IPS-18a (cell line): ENCODE data around the gene METAP1.

ENCODE experiments used
- H3K27ac ChIP-seq: one replicate; pipeline ENCODE4 v1.5.1; 2013; ENCODE audit warnings: low read length
- H3K27me3 ChIP-seq: one replicate; pipeline ENCODE4 v1.6.1; 2013; ENCODE audit warnings: mild to moderate bottlenecking, low read length; ENCODE audit not compliant: control insufficient read depth, insufficient read depth
- H3K36me3 ChIP-seq: one replicate; pipeline ENCODE4 v1.6.1; 2013; ENCODE audit warnings: low read depth, low read length; ENCODE audit not compliant: control insufficient read depth
- H3K4me1 ChIP-seq: one replicate; pipeline ENCODE4 v1.6.1; 2013; ENCODE audit warnings: low read depth, low read length; ENCODE audit not compliant: control insufficient read depth
- H3K4me3 ChIP-seq: one replicate; pipeline ENCODE4 v1.5.1; 2013; ENCODE audit warnings: low read length
- H3K9ac ChIP-seq: one replicate; pipeline ENCODE4 v1.6.1; 2013; ENCODE audit warnings: mild to moderate bottlenecking, low read length, moderate library complexity
- H3K9me3 ChIP-seq: one replicate; pipeline ENCODE4 v1.6.1; 2013; ENCODE audit warnings: low read depth, low read length; ENCODE audit not compliant: control insufficient read depth

METAP1 gene

DNA sequence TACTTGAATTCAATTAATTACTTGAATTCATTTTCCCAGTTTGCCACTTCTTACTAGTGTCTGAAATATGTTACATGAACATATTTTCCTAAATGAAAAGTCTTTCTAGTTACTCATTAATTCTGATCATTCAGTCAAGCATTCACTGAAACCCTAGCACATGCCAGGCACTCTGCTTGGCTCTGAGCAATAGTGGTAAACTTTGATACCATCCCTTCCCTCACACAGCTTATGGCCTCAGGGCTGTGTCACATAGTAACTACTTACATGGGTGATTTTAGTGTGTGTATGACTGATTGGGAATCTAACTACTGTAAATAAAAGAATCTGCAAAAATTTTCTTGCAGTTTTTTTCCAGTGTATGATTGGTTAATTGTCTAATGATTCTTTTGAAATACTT, 32.7 kb downstream of the METAP1 start:
- Histone ChIP-seq H3K27me3 (no peaks in the 10 kb centered on the region), H3K4me1 (peaks cover 16% of the 10 kb centered on the region)

GRCh38 chr4:99029018-99029735, 33.7 kb downstream of the METAP1 start:
- Histone ChIP-seq H3K27me3 (no peaks in the 10 kb centered on the region), H3K27ac (no peak overlapping the region), H3K4me1 (peaks cover 9% of the 10 kb centered on the region), H3K9me3 (no peaks in the 10 kb centered on the region), H3K4me3 (no peak overlapping the region), H3K36me3 (peaks cover 4% of the 10 kb centered on the region), H3K9ac (no peak overlapping the region)

More for the DNA sequence above, 32.7 kb downstream of the METAP1 start:
- H3K36me3 ChIP-seq: peaks cover 4% of the 10 kb centered on the region
- no peak overlapping the region for H3K27ac ChIP-seq
- H3K4me3 ChIP-seq: no peak overlapping the region
- H3K9me3 ChIP-seq: no peaks in the 10 kb centered on the region
- H3K9ac ChIP-seq: no peak overlapping the region

GRCh38 chr4:99029852-99030251, 34.3 kb downstream of the METAP1 start:
- H3K4me3 ChIP-seq: no peak overlapping the region
- H3K4me1 ChIP-seq: peaks cover 9% of the 10 kb centered on the region
- no peak overlapping the region for H3K27ac ChIP-seq
- no peaks in the 10 kb centered on the region for H3K9me3 ChIP-seq
- peaks cover 4% of the 10 kb centered on the region for H3K36me3 ChIP-seq
- H3K27me3 ChIP-seq: no peaks in the 10 kb centered on the region
- H3K9ac ChIP-seq: no peak overlapping the region

GRCh38 chr4:99033956-99034355, 38.4 kb downstream of the METAP1 start:
- Histone ChIP-seq H3K36me3 (peaks cover 14% of the 10 kb centered on the region), H3K27ac (no peak overlapping the region), H3K9ac (no peak overlapping the region), H3K4me1 (no peaks in the 10 kb centered on the region), H3K27me3 (no peaks in the 10 kb centered on the region), H3K9me3 (no peaks in the 10 kb centered on the region), H3K4me3 (no peak overlapping the region)

DNA sequence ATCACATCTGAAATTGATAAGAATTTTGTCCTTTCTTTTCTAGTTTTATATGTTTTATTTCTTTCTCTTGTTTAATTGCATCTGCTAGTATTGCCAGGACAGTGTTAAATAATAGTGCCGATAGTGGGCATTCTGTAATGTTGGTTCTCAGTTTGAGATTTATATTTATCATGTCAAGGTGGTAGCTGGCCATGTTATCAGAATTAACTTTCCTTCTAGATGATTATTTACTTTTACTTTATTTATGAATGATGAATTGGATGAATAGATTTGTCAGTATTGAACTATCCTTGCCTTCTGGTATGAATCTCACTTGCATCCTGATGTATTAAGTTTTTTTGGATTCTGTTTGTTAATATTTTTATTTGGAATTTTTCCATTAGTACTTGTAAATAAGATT, 42.7 kb downstream of the METAP1 start:
- Histone ChIP-seq H3K4me3 (no peak overlapping the region), H3K27me3 (no peaks in the 10 kb centered on the region), H3K4me1 (no peaks in the 10 kb centered on the region), H3K9ac (no peak overlapping the region), H3K27ac (no peak overlapping the region), H3K9me3 (no peaks in the 10 kb centered on the region), H3K36me3 (peaks cover 22% of the 10 kb centered on the region)

DNA sequence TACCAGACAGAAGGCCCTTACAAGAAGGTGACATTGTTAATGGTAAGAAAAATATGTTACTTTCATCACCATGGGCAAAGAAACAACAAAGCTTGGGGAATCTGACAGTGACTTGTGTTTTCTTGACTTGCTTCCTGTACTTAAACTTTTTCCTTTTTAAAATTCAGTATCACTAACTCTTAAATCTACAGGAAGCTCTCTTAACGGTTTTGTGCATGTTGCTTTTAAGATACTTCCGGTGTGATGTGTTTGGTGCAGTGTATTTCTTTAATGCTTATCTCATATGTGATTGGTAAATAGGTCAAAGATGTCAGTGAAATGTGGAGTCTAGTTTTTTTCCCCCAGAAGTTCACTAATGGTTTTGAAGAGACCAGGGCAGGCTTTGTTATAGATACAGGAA, 47.8 kb downstream of the METAP1 start:
- no peak overlapping the region for H3K9ac ChIP-seq

GRCh38 chr4:99047710-99048109, 52.2 kb downstream of the METAP1 start:
- Histone ChIP-seq H3K4me3 (no peak overlapping the region), H3K9me3 (no peaks in the 10 kb centered on the region), H3K27ac (no peak overlapping the region), H3K36me3 (peaks cover 68% of the 10 kb centered on the region), H3K4me1 (no peaks in the 10 kb centered on the region), H3K9ac (no peak overlapping the region), H3K27me3 (no peaks in the 10 kb centered on the region)

More for the DNA sequence above, 47.8 kb downstream of the METAP1 start:
- H3K36me3 ChIP-seq: peaks cover 41% of the 10 kb centered on the region
- H3K9me3 ChIP-seq: no peaks in the 10 kb centered on the region
- H3K27ac ChIP-seq: no peak overlapping the region
- no peak overlapping the region for H3K4me3 ChIP-seq
- no peaks in the 10 kb centered on the region for H3K4me1 ChIP-seq
- H3K27me3 ChIP-seq: no peaks in the 10 kb centered on the region

GRCh38 chr4:99052902-99053301, 57.4 kb downstream of the METAP1 start:
- Histone ChIP-seq H3K36me3 (peaks cover 64% of the 10 kb centered on the region), H3K4me1 (peaks cover 4% of the 10 kb centered on the region), H3K27me3 (no peaks in the 10 kb centered on the region), H3K9me3 (no peaks in the 10 kb centered on the region), H3K9ac (no peak overlapping the region), H3K4me3 (no peak overlapping the region), H3K27ac (no peak overlapping the region)

DNA sequence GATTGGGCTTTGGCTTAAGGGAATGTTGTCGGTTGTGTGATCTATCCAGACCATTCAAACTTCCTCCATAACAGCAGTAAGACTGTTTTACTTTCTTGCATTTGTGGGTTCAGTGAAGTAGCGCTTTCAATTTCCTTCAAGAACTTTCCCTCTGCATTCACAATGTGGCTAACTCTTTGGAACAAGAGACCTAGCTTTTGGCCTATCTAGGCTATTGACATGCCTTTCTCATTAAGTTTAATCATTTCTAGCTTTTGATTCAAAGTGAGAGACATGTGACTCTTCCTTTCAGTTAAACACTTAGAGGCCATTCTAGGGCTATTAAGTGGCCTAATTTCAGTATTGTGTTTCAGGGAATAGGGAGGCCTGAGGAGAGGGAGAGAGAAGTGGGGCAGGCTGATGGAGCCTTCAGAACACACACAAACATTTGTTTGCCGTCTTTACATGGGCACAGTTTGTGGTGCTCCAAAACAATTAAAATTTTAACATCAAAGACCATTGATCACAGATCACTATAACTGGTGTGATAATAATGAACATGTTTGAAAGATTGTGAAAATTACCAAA, 59.0 kb downstream of the METAP1 start:
- Histone ChIP-seq H3K36me3 (peaks cover 65% of the 10 kb centered on the region), H3K4me1 (peaks cover 4% of the 10 kb centered on the region), H3K9me3 (no peaks in the 10 kb centered on the region), H3K4me3 (no peak overlapping the region), H3K27me3 (no peaks in the 10 kb centered on the region), H3K27ac (no peak overlapping the region), H3K9ac (no peak overlapping the region)

DNA sequence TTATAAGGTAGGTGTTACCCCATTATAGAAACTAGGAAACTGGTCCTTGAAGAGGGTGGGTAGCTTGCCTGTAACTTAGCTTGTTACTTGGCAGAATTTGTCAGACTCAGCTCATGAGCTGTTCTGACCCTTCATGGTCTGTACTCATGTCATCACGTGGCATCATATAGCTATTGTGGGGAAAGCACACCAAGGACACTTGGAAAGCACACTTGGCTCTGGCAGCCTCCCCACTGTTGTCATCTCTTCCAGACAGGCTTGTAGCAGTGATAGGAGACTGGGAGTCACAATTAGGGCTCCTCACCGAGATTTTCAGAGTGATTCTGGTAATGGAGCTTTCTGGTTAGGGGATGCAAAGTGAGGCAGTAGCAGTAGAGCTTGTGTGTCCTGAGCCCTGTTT, 62.7 kb downstream of the METAP1 start:
- H3K27ac ChIP-seq: no peak overlapping the region
- peaks cover 4% of the 10 kb centered on the region for H3K4me1 ChIP-seq
- H3K27me3 ChIP-seq: no peaks in the 10 kb centered on the region
- H3K9ac ChIP-seq: no peak overlapping the region
- peaks cover 53% of the 10 kb centered on the region for H3K36me3 ChIP-seq
- no peak overlapping the region for H3K4me3 ChIP-seq
- no peaks in the 10 kb centered on the region for H3K9me3 ChIP-seq

GRCh38 chr4:99059550-99059949, 64.0 kb downstream of the METAP1 start:
- no peak overlapping the region for H3K27ac ChIP-seq
- no peaks in the 10 kb centered on the region for H3K9me3 ChIP-seq
- H3K9ac ChIP-seq: no peak overlapping the region
- peaks cover 47% of the 10 kb centered on the region for H3K36me3 ChIP-seq
- no peaks in the 10 kb centered on the region for H3K27me3 ChIP-seq
- H3K4me1 ChIP-seq: peaks cover 4% of the 10 kb centered on the region
- H3K4me3 ChIP-seq: no peak overlapping the region
